OCI-LY3 (cell line): ENCODE measurements around the gene SCGB3A2.

Experiments used
- H2AFZ ChIP-seq: fragments of 200-600, 300-600 bp; shearing (Covaris generic); 2 replicates; pipeline ENCODE4 v1.6.0; 2014; ENCODE audit warnings: antibody characterized with exemption, low read depth, low read length
- H3K27ac ChIP-seq: fragments of 200-600, 300-600 bp; sonication (generic); 2 replicates; pipeline ENCODE4 v1.5.1; 2014; ENCODE audit warnings: mild to moderate bottlenecking, low read length, moderate library complexity, mixed read lengths
- H3K27me3 ChIP-seq: fragments of 200-600, 300-600 bp; sonication (generic); 2 replicates; pipeline ENCODE4 v1.6.1; 2014; ENCODE audit warnings: low read depth, low read length, mixed read lengths
- H3K36me3 ChIP-seq: fragments of 200-600, 300-600 bp; sonication (generic); replicated peaks from 2 replicates; pipeline ENCODE3; 2014; ENCODE audit warnings: low read depth, low read length, mixed read lengths
- H3K4me1 ChIP-seq: fragments of 300-600, 200-600 bp; sonication (generic); 2 replicates; pipeline ENCODE4 v1.6.1; 2014; ENCODE audit warnings: low read length, mixed read lengths
- H3K4me2 ChIP-seq: fragments of 200-600, 300-600 bp; sonication (generic); 2 replicates; pipeline ENCODE4 v1.6.1; 2014; ENCODE audit warnings: low read length, mixed read lengths
- H3K4me3 ChIP-seq: fragments of 300-600, 200-600 bp; sonication (generic); 2 replicates; pipeline ENCODE4 v1.5.1; 2014; ENCODE audit warnings: antibody characterized with exemption, mild to moderate bottlenecking, low read length, moderate library complexity
- H3K79me2 ChIP-seq: fragments of 300-600, 200-600 bp; shearing (Covaris generic); 2 replicates; pipeline ENCODE4 v1.6.1; 2014; ENCODE audit warnings: mild to moderate bottlenecking, low read length, mixed read lengths
- H3K9ac ChIP-seq: fragments of 300-600, 200-600 bp; shearing (Covaris generic); 2 replicates; pipeline ENCODE4 v1.6.0; 2014; ENCODE audit warnings: mild to moderate bottlenecking, low read length, moderate library complexity
- H3K9me3 ChIP-seq: fragments of 200-600, 300-600 bp; shearing (Covaris generic); 2 replicates; pipeline ENCODE4 v1.6.1; 2014; ENCODE audit warnings: low read length, mixed read lengths; ENCODE audit not compliant: insufficient read depth
- H4K20me1 ChIP-seq: fragments of 200-600, 300-600 bp; sonication (generic); 2 replicates; pipeline ENCODE4 v1.6.1; 2016; ENCODE audit warnings: low read length, mixed read lengths; ENCODE audit not compliant: insufficient read depth
- CTCF ChIP-seq: fragments of 200-600, 300-600 bp; sonication (generic); IDR thresholded peaks from 2 replicates; pipeline ENCODE4 v1.5.1; 2014; ENCODE audit warnings: antibody characterized with exemption, low read length, low read depth
- EZH2phosphoT487 ChIP-seq: fragments of 200-600 bp; shearing (Covaris generic); IDR thresholded peaks from 2 replicates; pipeline ENCODE4 v1.6.1; 2018; ENCODE audit warnings: antibody characterized with exemption, mixed run types, low read depth

The SCGB3A2 gene

GRCh38 chr5:147874910-147875367 is 3.6 kb upstream of the SCGB3A2 start:
- no peaks in the 10 kb centered on the region for H3K9me3 ChIP-seq
- no peaks in the 10 kb centered on the region for H3K79me2 ChIP-seq
- no peak overlapping the region for H3K4me2 ChIP-seq
- no peaks in the 10 kb centered on the region for H3K4me1 ChIP-seq
- no peak overlapping the region for H3K27ac ChIP-seq
- H3K9ac ChIP-seq = no peak overlapping the region
- no peak overlapping the region for H3K4me3 ChIP-seq
- H4K20me1 ChIP-seq = no peaks in the 10 kb centered on the region
- no peak overlapping the region for H2AFZ ChIP-seq
- peaks cover 22% of the 10 kb centered on the region for H3K27me3 ChIP-seq
- TF ChIP-seq EZH2phosphoT487 (no peak), CTCF (no peak)
- no peaks in the 10 kb centered on the region for H3K36me3 ChIP-seq

GRCh38 chr5:147876141-147876540 is 2.4 kb upstream of the SCGB3A2 start:
- Histone ChIP-seq H3K27me3 (peaks cover 29% of the 10 kb centered on the region), H3K4me3 (no peak overlapping the region), H3K4me1 (no peaks in the 10 kb centered on the region), H3K4me2 (no peak overlapping the region), H3K9ac (no peak overlapping the region), H3K79me2 (no peaks in the 10 kb centered on the region), H3K27ac (no peak overlapping the region), H3K36me3 (no peaks in the 10 kb centered on the region), H3K9me3 (no peaks in the 10 kb centered on the region), H4K20me1 (no peaks in the 10 kb centered on the region), H2AFZ (no peak overlapping the region)
- no peak for TF ChIP-seq CTCF
- TF ChIP-seq EZH2phosphoT487 = no peak

- no peak for TF ChIP-seq CTCF
- TF ChIP-seq EZH2phosphoT487 = no peak
- no peak overlapping the region for H2AFZ ChIP-seq
- no peaks in the 10 kb centered on the region for H3K4me1 ChIP-seq
- peaks cover 29% of the 10 kb centered on the region for H3K27me3 ChIP-seq
- no peaks in the 10 kb centered on the region for H4K20me1 ChIP-seq
- no peaks in the 10 kb centered on the region for H3K9me3 ChIP-seq
- H3K4me2 ChIP-seq = no peak overlapping the region
- H3K4me3 ChIP-seq = no peak overlapping the region
- H3K27ac ChIP-seq = no peak overlapping the region
- no peaks in the 10 kb centered on the region for H3K79me2 ChIP-seq
- no peaks in the 10 kb centered on the region for H3K36me3 ChIP-seq
- H3K9ac ChIP-seq = no peak overlapping the region
Observed at GRCh38 chr5:147876626-147877025, 1.9 kb upstream of the SCGB3A2 start.

DNA sequence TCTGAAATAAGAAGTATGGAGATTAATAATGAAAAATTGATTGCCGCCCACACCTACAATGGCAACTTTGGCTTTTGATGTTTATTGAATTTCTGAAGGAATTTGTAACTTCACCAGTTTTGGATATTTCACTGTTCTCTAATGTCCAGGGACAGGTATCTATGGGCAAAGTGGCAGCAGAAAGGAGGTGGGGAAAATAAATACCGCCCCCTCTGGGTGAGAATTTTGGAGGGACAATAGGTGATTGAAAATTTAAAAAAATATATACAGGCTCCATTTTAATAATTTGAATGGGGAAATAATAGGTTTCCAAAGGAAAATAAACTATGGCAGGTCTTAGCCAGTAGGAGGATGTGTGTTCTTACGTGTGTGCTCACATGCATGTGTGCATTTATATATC is 1.3 kb downstream of the SCGB3A2 start:
- Histone ChIP-seq H3K4me2 (no peak overlapping the region), H4K20me1 (no peaks in the 10 kb centered on the region), H3K9me3 (no peaks in the 10 kb centered on the region), H2AFZ (no peak overlapping the region), H3K9ac (no peak overlapping the region), H3K27me3 (peaks cover 29% of the 10 kb centered on the region), H3K4me1 (no peaks in the 10 kb centered on the region), H3K4me3 (no peak overlapping the region), H3K36me3 (no peaks in the 10 kb centered on the region), H3K79me2 (no peaks in the 10 kb centered on the region), H3K27ac (no peak overlapping the region)
- TF ChIP-seq CTCF = no peak
- no peak for TF ChIP-seq EZH2phosphoT487
